Measurements from ENCODE around the gene LPP.

LPP gene

DNA sequence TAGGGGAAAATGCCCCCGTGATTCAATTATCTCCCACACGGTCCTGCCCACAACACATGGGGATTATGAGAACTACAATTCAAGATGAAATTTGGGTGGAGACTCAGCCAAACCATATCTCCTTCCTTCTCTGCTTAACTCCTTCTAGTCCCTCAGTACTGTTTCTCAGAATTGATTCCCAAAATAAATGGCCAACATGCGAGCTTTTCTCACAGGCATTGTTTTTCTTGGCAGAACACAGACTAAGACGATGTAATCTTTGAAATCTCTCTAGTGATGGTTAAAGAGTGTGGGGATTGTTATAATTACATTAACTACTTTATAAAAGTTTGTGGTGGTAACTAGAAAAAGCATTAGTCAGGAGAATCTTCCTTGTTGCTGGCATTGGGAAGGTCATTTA lies 366.5 kb downstream of the LPP start:
- no peak for DNase-seq (ENCODE audit: low read depth)

DNA sequence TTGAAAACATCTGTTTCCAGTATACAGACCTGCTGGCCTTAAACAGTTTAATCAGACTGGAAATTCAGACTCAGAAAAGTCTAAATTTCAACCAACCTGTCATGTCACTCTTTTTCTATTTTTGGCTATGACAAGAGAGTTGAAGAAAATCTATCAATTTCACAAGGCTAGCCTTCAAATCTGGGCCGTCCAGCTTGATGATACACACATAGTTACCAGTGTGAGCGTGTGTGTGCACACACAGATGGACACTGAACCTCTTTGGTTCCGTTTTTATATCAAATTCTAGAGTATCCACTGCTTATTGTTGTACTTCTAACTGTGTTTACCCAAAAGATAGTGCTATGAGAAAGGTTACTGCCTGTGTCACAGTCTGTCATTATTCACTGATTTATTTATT lies 368.2 kb downstream of the LPP start:
- DNase-seq (ENCODE audit: low read depth), result no peak

DNA sequence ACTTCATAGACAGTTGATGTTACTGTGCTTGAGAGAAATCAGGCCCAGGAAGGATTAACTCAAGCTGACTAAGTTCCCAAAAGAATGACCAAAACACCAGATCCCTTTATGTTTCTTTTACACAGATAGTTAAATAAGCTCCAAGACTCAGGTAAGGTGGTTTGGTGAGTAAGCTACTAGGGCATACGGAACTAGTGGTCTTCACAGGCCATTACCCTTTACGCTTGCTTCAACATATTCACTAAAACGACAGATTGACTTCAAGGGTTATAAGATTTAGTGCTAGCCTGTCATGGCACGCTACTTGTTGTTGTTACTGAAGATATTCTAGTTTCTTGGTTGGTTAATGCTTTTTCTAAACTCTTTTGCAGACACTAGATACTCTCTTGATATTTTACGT lies 369.3 kb downstream of the LPP start:
- DNase-seq (ENCODE audit: low read depth), result no peak

DNA sequence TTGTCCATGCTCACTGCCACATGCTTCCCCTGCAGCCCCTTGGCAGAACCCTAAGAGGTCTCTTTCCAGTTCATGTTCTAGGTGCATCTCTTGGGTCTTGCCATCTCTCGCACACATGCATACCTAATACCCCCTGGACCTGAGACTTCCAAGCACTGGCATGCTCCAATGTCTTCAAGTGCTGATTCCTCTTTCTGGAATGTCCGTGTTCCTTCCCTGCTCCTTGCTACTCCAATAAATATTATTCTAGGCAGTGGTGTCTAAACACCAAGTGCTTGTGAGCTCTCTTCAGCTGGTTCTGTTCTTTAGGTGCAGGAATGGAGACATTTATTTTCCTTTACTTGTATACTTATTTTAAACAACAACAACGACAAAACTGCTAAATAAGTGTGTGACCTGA lies 370.1 kb downstream of the LPP start:
- peak; percentile 60 for DNase-seq (ENCODE audit: low read depth)

GRCh38 chr3:188526057-188526456 lies 372.1 kb downstream of the LPP start:
- peak; percentile 59 for DNase-seq (ENCODE audit: low read depth)

DNA sequence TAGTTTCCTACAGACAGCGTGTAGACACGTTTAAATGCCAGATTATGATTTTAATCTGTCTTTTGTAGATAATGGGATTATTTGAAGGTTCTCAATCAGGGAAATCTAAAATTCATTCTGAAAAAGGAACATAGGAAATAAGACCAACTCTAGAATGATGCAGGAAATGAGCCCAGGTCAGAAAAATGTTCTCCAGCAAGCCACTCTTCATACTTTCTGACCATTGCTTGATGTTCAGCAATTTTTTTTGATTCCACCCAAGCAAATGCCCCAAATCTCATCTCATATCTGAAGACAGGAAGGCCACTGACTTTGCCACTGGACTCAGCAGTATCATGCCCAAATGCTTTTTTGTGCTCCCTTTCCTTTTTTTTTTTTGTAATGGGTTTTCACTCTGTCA lies 373.4 kb downstream of the LPP start:
- DNase-seq (ENCODE audit: low read depth), result no peak

GRCh38 chr3:188528396-188528795 lies 374.4 kb downstream of the LPP start:
- peak; percentile 59 for DNase-seq (ENCODE audit: low read depth)

DNA sequence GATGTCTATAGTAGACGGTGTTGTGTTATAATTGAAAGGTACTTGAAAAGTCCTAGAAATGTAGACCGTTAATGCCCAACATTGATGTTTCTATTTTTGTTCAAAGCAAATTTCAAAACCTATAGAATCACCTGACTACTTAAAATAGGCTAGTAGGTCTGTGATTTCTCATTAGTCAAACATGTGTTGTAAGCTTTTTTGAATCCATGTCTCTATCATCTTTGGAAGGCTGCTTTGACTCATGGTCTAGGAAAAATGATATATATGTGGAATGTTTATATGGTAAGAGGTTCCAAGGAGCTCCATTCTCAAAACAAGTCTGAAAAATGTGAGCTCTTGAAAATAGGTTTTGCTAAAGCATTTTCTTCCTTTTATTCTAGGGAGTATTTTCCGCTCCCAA lies 375.3 kb downstream of the LPP start:
- peak; percentile 78 for DNase-seq (ENCODE audit: low read depth)

DNA sequence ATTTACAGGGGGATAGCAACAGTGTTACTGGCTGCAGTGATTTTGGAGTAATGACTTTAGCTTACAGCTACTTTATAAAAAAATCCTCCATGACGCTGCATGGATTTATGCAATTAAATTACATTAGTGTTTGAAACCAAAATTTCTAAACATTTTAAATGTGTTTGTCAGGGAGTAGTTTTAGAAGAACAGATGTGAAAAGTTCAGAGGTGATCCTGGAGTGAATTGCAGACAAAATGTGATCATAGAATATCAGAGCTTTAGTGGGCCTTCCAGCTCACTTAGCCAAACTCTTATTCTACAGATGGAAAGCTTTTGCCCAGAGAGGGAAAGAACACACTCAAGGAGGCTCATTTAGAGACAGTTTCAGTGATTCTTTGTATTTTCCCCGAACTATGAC lies 376.3 kb downstream of the LPP start:
- no peak for DNase-seq (ENCODE audit: low read depth)

DNA sequence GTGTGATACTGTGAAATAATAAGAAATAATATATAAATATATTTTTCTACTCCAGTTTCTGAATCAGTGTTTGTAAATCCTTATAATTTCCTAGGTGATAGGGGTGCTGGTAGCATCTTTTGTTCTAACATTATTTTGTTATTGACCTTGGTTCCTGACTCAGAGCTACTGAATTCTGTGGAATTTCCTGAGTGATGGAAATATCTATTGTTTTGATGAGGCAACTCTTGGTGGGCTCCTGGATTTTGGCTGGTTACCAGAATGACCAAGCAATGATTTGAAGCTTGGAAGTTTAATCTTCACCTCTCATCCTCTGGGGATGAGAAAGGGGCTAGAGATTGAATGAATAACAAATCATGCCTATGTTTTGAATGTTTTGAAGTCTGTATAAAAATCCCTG lies 377.3 kb downstream of the LPP start:
- DNase-seq (ENCODE audit: low read depth), result peak; percentile 76

DNA sequence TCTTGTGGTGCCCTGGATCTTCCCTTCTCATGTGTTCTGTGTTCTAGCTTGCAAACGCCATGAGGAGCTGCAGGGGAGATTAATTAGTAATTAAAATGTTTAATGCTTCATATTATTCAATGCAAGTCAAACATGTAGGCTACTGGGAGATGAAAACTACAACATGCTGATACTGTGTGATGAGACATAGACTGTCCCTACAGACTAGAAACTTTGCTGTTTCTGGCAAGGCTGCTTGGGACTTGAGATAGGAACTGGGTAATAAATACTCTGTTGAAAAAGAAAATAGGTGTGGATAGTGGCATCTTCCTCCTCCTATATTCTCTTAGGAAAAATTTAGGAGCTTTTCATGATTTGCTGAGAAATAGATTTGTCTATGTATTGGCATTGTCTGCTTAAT lies 379.2 kb downstream of the LPP start:
- DNase-seq (ENCODE audit: low read depth), result no peak

DNA sequence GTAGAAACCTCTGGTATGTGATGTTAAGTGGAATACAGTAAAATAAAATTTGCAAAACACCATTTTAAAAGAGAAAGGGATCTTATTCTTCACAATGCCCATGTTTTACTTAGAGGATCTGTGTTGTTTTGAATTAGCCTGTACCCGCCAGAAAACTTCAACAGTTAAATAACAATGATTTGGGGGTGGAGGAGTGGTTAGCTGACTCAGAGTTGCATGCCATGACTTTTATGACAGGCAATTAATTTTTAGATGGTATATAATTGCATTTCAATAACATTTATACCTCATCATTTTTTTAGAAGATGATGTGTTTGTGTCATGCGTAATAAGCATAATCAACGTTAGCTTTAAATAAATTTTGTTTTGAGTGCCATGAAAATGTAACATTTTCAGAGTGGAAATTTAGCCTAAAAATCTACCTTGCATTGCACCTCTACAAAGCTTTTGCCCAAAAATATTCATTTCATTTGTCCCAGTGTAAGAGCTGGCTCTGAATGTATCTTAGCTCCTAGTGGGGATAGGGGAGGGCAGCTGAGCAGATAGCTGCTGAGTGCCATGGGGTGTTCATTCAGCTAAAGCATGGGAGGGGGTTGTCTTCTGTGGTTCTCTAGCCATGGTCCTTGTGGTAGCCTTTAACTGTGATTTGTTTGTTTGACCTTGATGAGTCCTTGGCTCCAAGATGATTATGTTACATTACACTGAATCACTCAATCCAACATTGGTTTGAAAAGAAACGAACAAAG lies 379.8 kb downstream of the LPP start:
- no peak for DNase-seq (ENCODE audit: low read depth)

- DNase-seq (ENCODE audit: low read depth), result peak; percentile 69
These were observed 380.7 kb downstream of the LPP start for GRCh38 chr3:188534633-188535032.

DNA sequence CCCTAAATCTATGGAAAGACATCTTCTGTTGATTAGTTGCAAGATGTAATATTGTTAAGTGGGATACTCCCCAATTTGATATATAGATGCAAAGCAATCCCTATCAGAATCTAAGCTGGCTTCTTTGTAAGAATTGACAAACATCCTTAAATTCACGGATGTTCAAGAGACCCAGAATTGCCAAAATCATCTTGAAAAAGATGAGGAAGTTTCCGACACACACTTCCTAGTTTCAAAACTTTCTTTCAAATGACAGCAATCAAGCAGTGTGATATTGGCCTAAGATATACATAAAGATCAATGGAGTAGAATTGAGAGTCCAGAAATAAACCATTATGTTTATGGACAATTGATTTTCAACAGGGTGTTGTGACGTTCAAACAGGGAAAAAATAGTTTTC lies 383.6 kb downstream of the LPP start:
- no peak for DNase-seq (ENCODE audit: low read depth)

DNA sequence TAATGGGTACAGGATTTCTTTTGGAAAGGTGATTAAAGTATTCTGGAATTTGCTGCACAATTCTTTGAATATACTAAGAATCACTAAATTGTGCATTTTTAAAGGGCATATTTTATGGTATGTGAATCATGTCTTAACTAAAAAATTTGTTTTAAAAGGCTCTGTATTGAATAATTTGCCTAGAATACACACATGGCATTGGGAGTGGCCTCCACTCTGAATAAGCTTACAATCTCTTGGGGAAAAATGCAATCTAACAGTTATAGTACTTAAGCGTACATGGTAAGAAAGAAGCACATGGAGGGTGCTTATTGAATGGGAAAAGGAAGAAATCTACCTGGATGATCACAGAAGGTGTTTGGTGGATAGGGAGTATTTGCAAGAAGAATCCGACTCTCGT lies 385.1 kb downstream of the LPP start:
- DNase-seq (ENCODE audit: low read depth), result no peak

DNA sequence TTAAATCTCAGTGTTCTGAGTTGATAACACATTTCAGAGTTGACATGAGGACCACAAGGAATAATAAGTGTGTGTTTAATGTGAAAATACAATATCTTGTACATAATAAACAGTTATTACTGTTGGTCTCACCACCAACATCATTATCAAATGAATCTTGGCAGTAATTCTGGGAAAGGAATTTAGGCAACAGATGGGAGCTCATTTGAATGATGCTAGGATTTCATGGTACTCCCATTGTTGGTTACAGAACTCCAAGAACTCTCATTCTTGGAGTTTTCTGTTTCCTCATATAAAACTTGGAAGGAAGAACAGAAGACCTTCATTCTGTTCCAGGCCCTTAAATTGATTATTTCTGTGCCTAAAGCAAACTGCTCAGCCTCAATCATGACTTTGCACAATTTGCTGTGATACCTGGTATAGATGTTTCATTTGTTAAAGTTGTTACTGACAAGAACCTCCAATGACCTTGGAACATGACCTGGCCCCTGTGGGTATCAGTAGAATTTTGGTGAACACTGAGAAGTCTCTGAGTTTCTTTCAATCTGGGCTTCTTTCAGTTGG lies 385.8 kb downstream of the LPP start:
- DNase-seq (ENCODE audit: low read depth), result no peak

DNA sequence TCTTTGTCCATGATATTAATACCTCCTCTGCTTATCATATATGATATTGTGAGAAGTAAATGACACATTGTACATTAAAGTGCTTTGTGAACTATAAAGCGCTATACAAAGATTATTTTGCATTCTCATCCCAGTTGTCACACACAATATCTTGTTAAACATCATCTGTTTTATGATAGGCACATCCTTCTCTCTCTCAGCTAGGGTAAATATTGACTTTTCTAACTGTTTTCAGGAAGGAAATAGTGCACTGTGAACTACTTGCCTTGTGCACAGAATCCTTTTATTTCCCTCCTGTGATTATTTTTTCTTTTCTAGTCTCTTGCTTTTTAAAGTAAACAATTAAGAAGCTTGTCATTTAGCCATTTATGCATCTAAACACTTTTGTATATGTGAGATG lies 388.2 kb downstream of the LPP start:
- DNase-seq (ENCODE audit: low read depth), result no peak

DNA sequence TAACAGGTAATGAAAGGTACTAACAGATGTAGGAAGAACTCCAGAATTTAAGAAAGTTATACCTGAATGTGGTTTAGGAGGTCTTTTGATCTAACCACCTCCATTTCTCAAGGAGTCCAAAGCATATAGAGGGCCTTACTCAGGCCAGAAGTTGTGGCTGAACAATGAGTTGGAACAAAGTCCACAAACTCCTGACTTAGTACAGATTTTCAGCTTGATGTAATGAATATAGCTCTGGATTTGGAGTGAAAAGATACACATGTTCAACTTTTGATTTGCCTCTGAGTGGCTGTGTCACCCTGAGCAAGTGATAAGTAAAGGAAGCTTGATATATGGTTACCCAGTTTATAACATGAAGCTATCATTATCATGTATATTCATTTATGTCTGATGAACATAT lies 390.1 kb downstream of the LPP start:
- no peak for DNase-seq (ENCODE audit: low read depth)

DNA sequence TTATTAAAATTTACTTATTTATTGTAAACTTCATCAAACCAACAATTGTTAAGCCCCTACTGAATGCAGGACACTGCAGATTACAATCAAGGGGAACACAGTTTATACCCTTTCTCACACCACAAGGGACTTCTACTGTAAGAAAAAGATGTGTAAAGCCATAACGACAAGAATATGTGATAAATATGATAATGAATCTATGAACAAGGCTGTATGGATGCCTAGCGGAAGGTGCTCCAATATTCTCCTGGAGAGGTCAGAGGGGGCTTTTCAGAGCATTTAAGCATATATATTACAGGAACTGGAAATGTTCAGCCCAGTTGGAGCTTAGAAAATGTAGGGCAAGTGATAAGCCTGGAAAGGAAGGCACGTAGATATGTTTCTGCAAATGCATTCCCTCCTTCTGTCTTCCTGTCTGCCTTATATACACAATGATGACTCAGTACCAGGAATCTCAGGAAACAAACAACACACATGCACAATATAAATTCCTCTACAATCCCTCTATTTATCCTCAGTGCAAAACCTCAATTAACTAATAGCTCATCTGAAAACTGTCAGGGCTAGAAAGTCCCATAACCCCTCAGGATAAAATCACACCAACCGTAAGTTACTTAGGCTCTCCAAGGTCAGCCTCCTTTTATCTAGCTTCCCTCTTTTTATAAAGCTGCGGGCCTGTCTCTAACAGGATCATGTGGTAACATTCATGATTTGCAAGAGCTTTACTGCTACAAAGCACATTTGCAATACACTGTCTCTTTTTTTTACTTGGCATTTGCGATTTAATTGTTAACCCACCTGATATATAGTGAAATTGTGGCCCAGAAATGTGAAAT lies 393.1 kb downstream of the LPP start:
- peak; percentile 96 for DNase-seq (ENCODE audit: low read depth)

DNA sequence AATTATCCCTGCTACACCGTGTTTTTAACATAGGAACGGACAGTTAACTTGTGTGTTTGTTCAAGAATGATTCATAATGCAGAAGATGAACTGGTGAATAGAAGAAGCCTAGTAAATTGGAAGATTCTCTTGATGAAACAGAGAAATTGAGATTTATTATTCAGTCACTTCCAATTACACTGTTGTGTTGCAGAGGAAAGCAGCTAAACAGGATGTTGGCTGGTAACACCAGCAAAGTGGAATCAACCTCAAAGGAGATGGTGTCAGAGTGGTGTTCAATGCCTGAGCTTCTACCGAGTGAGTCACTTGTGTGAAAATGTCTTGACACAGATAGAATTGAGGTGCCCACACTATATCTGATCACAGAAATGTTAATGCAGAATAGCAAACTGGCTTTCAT lies 399.6 kb downstream of the LPP start:
- DNase-seq (ENCODE audit: low read depth), result no peak

- peak; percentile 28 for DNase-seq (ENCODE audit: low read depth)
These were observed 400.4 kb downstream of the LPP start for GRCh38 chr3:188554404-188554803.

- no peak for DNase-seq (ENCODE audit: low read depth)
These were observed 403.3 kb downstream of the LPP start for GRCh38 chr3:188557235-188557634.

DNA sequence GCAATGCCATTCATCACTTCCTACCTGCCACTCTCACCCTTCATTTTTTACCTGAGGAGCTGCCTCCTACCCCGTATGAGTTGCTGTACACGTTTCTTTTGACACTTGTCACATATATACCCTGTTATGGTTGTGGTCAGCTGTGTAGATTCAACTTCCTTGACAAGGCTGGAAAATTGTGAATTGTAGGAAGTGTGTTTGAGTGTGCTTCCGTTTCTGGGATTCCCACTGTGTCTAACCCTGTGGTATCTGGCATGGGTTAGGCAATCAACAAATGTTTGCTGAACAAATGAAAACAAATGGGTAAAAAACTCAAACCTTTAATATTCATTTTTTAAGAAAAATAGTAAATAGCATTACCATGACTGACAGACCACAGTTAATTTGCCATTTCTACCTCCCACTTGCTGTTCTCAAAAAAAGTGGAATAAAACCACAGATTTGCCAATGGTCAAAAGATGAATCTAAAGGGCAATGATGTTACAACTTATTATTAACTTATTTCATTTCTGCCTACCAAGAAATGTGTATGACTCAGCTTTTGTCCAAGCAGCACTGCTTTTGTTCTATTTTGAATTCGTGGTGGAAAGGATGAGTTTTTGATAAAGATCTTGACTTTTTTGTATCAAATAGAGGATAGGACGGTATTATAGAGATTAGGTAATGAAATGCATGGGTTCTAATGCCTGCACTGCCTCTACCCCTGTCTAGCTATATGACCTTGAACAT lies 404.6 kb downstream of the LPP start:
- DNase-seq (ENCODE audit: low read depth), result peak; percentile 48

Measured in amniotic epithelial cell (primary cell).